HepG2 (cell line): Measurements from ENCODE around the gene WDR41. TPM values are rescaled to one million over a fixed set of nuclear protein-coding genes. Genes with fewer than 3 reads are reported as not detected.

Experiments
- ATAC-seq: fragments of 200-7000 bp; cut with Tn5 transposase; 3 replicates; pipeline ENCODE4 v1.9.1; 2020; ENCODE audit warnings: mild to moderate bottlenecking, moderate library complexity
- BruUV-seq: library from RNA; stranded (reverse); fragments of 400-500 nt; replicated peaks from 2 replicates; lab custom pipeline; 2021; lab: Mats Ljungman, UMichigan
- CTCF ChIA-PET: fragments of 300-600 bp; formaldehyde crosslinking; extraction: SDS; loops from one replicate; lab custom pipeline; 2021; ENCODE audit warnings: low total read pairs, inconsistent platforms, low intra/inter-chr PET ratio; lab: Yijun Ruan, JAX
- POLR2A ChIA-PET: fragments of 350-600 bp; sonication (Branson Sonifier 250); formaldehyde crosslinking; loops from one replicate; lab custom pipeline; 2020; ENCODE audit warnings: antibody characterized with exemption, inconsistent platforms; lab: Yijun Ruan, JAX
- DNase-seq: peaks from one replicate; pipeline ENCODE4 v3.0.0-alpha.2; 2015; ENCODE audit warnings: low spot score
- FAIRE-seq: peaks from 3 replicates; lab custom pipeline; 2011; peaks lifted over from hg19 to GRCh38; lab: Jason Lieb, UNC
- H2AFZ ChIP-seq: one replicate; pipeline ENCODE4 v1.6.1; 2011; ENCODE audit warnings: low read length, inconsistent platforms
- H3K27ac ChIP-seq: fragments of 300-600 bp; 3 replicates; pipeline ENCODE4 v1.8.0; 2011; ENCODE audit warnings: mixed run types, mild to moderate bottlenecking, mixed read lengths, low read length, inconsistent platforms; ENCODE audit not compliant: insufficient read depth; ENCODE audit errors: extremely low read length
- H3K27me3 ChIP-seq, 2 experiments: fragments of 200-600 bp in 1 of 2; 2 replicates in 1 of 2; 3 replicates in 1 of 2; pipeline versions ENCODE4 v1.6.0 to v1.8.0; 2011; ENCODE audit warnings: low read length in 2 of 2, mild to moderate bottlenecking in 2 of 2, moderate library complexity in 2 of 2, inconsistent platforms in 1 of 2; ENCODE audit not compliant: insufficient read depth in 2 of 2, control insufficient read depth in 1 of 2
- H3K36me3 ChIP-seq, 2 experiments: fragments of 200-600 bp in 1 of 2; replicated peaks in 1 of 2; 2 replicates in 1 of 2; 3 replicates in 1 of 2; pipeline versions ENCODE4 v1.5.1 to v1.8.0; 2011; ENCODE audit warnings: low read length in 2 of 2, inconsistent platforms in 1 of 2; ENCODE audit not compliant: insufficient read depth in 2 of 2, control insufficient read depth in 1 of 2
- H3K4me1 ChIP-seq: 2 replicates; pipeline ENCODE4 v1.5.1; 2012; ENCODE audit warnings: low read length, inconsistent platforms; ENCODE audit not compliant: insufficient read depth
- H3K4me2 ChIP-seq: 2 replicates; pipeline ENCODE4 v1.6.0; 2011; ENCODE audit warnings: low read depth, low read length, inconsistent platforms
- H3K4me3 ChIP-seq, 3 experiments: fragments of 200-600 bp in 1 of 3; sonication (generic), shearing (Covaris generic) in 1 of 3; replicated peaks in 1 of 3; 2 replicates each; pipeline ENCODE4 v1.5.1; 2011 to 2016; ENCODE audit warnings: low read length in 3 of 3, inconsistent platforms in 2 of 3, low read depth in 2 of 3, mild to moderate bottlenecking in 2 of 3, control low read depth in 1 of 3, mixed read lengths in 1 of 3; ENCODE audit not compliant: insufficient read depth in 1 of 3
- H3K79me2 ChIP-seq: one replicate; pipeline ENCODE4 v1.6.1; 2011; ENCODE audit warnings: low read length, inconsistent platforms; ENCODE audit not compliant: insufficient read depth
- H3K9ac ChIP-seq: 2 replicates; pipeline ENCODE4 v1.6.0; 2011; ENCODE audit warnings: mild to moderate bottlenecking, low read depth, low read length, inconsistent platforms; ENCODE audit not compliant: insufficient read depth
- H3K9me3 ChIP-seq: 2 replicates; pipeline ENCODE4 v1.5.1; 2012; ENCODE audit warnings: mild to moderate bottlenecking, low read length
- H4K20me1 ChIP-seq: 2 replicates; pipeline ENCODE4 v1.6.0; 2011; ENCODE audit warnings: inconsistent platforms, mild to moderate bottlenecking, low read length, moderate library complexity; ENCODE audit not compliant: insufficient read depth
- CBX5 ChIP-seq: sonication (generic); formaldehyde crosslinking; IDR thresholded peaks from 2 replicates; pipeline ENCODE4 v1.4.0; 2020; ENCODE audit warnings: missing genetic modification reagents, borderline replicate concordance
- CTCF ChIP-seq: sonication (generic); formaldehyde crosslinking; IDR thresholded peaks from 2 replicates; pipeline ENCODE4 v1.5.0; 2020; ENCODE audit warnings: mild to moderate bottlenecking, missing genetic modification reagents, moderate library complexity
- JUND ChIP-seq: sonication (generic); formaldehyde crosslinking; IDR thresholded peaks from 2 replicates; pipeline ENCODE4 v1.8.0; 2022; ENCODE audit warnings: mild to moderate bottlenecking, missing genetic modification reagents
- ZNF281 ChIP-seq: sonication (generic); formaldehyde crosslinking; IDR thresholded peaks from 2 replicates; pipeline ENCODE4 v1.4.0; 2020; ENCODE audit warnings: missing genetic modification reagents, borderline replicate concordance
- ZNF850 ChIP-seq: sonication (generic); formaldehyde crosslinking; conservative IDR thresholded peaks from 2 replicates; pipeline ENCODE4 v1.9.0; 2021; ENCODE audit warnings: mild to moderate bottlenecking, missing genetic modification reagents
- WGBS: methylation state at CpG from one replicate; pipeline ENCODE4 v1.1.6; 2017; ENCODE audit warnings: low lambda C conversion rate; 5-methylcytosine and 5-hydroxymethylcytosine counted together
- in situ Hi-C: cut with HindIII; loops from 2 replicates; pipeline ENCODE4 v1.10.0; 2017; ENCODE audit warnings: low pct_unique_long_range_greater_than_20kb; ENCODE audit not compliant: extremely low pct_ligation_motif_present
- intact Hi-C: fragments of 100-400 bp; cut with micrococcal nuclease; formaldehyde crosslinking; loops from one replicate; pipeline ENCODE4 v1.10.0; 2022; ENCODE audit not compliant: unreplicated experiment
- polyA plus RNA-seq, 8 experiments: library from polyadenylated mRNA; depleted of rRNA in 3 of 8; stranded (reverse) in 7 of 8; unstranded in 1 of 8; fragments of >200 nt; fragmentation: Illumina TruSeq in 4 of 8; extraction: Trizol in 4 of 8; gene quantifications; 2 replicates each; pipeline versions ENCODE4 v1.2.1 to v1.2.3, GENCODE V29; 2011 to 2016; ENCODE audit warnings: low read depth in 4 of 8, missing spikeins in 1 of 8, mixed read lengths in 1 of 8; ENCODE audit not compliant: insufficient read depth in 1 of 8
- total RNA-seq, 5 experiments: library from RNA; depleted of rRNA; stranded (reverse); fragments of >200 nt; fragmentation: Illumina TruSeq; extraction: Trizol; gene quantifications; 2 replicates each; pipeline ENCODE4 v1.2.3, GENCODE V29; 2016; ENCODE audit warnings: low read depth in 1 of 5

Gene WDR41
- total and polyA plus RNA-seq, 2 of the 13 experiments (the other 11 are each of a cell fraction or from before 2014, with no cell fraction given): 18.9 to 39.3 TPM

DNA sequence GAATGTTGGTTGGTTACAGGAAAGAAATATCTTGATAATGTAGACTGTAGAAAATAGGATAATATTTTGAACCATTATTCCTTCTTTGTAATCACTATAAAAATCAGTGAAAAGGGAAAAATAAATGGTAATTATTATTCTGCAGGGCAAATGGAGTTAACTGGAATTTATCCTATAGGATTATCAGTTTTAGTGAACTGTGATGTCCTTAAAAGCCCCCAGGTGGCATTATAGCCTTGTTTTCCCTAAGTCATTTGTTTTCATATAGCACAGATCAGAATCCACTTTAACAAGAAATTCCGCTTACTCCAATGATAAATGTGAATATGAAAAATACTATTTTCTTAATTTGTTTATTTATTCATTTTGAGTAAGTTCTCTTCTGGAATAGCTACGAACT lies 26.2 kb upstream of the WDR41 start (continued):
- TF ChIP-seq CTCF: peak; percentile 37; the same call in 1 of the 2 replicates

GRCh38 chr5:77514457-77514856 lies 22.3 kb upstream of the WDR41 start:
- no peak for FAIRE-seq
- no peak overlapping the region for H3K4me2 ChIP-seq
- H4K20me1 ChIP-seq: no peaks in the 10 kb centered on the region
- no peak for TF ChIP-seq JUND (CRISPR knock-in tag)
- no peak for TF ChIP-seq ZNF850
- TF ChIP-seq, all 625 proteins: peak for 0
- no TSS peak for BruUV-seq
- H3K9me3 ChIP-seq: no peaks in the 10 kb centered on the region
- POLR2A ChIA-PET: no interaction called here
- no peaks in the 10 kb centered on the region for H3K27me3 ChIP-seq
- H3K27ac ChIP-seq: no peak overlapping the region
- H3K4me1 ChIP-seq: no peaks in the 10 kb centered on the region
- H3K9ac ChIP-seq: no peak overlapping the region
- in situ Hi-C loops: no loop called here
- H3K36me3 ChIP-seq: no peaks in the 10 kb centered on the region
- ATAC-seq: no peak
- H3K79me2 ChIP-seq: no peaks in the 10 kb centered on the region
- no peak overlapping the region for H2AFZ ChIP-seq
- no peak for DNase-seq
- intact Hi-C loops: no loop called here
- no peak overlapping the region for H3K4me3 ChIP-seq
- WGBS: 0% methylated on average over 1 of the region's 1 CpG
- CTCF ChIA-PET: no interaction called here

- Histone ChIP-seq H4K20me1 (no peaks in the 10 kb centered on the region), H3K9ac (no peak overlapping the region)
- FAIRE-seq: no peak
These were observed 21.2 kb upstream of the WDR41 start for GRCh38 chr5:77513321-77513720.

More at GRCh38 chr5:77513321-77513720, 21.2 kb upstream of the WDR41 start:
- Histone ChIP-seq H3K27ac (no peak overlapping the region), H2AFZ (no peak overlapping the region), H3K4me3 (no peak overlapping the region), H3K27me3 (no peaks in the 10 kb centered on the region; a peak in 1 of 5 replicates), H3K9me3 (no peaks in the 10 kb centered on the region), H3K79me2 (no peaks in the 10 kb centered on the region), H3K4me2 (no peak overlapping the region), H3K36me3 (no peaks in the 10 kb centered on the region), H3K4me1 (no peaks in the 10 kb centered on the region)
- 92% methylated on average over 1 of the region's 1 CpG for WGBS
- POLR2A ChIA-PET: no interaction called here
- no peak for ATAC-seq
- CTCF ChIA-PET: no interaction called here
- TF ChIP-seq ZNF281 (CRISPR knock-in tag) (no peak), CBX5 (CRISPR knock-in tag) (no peak)
- no TSS peak for BruUV-seq
- intact Hi-C loops (no loop called here), in situ Hi-C loops (no loop called here)
- DNase-seq: no peak
